H1 (cell line): Measurements from ENCODE around the gene STEAP2. TPM values are rescaled to one million over a fixed set of nuclear protein-coding genes. Genes with fewer than 3 reads are reported as not detected.

ENCODE experiments used
- GABPA ChIP-seq: IDR thresholded peaks from 2 replicates; pipeline ENCODE4 v1.6.1; 2011; ENCODE audit warnings: mild to moderate bottlenecking, low read length, moderate library complexity, borderline replicate concordance; ENCODE audit not compliant: insufficient read depth
- RBBP5 ChIP-seq: IDR thresholded peaks from 2 replicates; pipeline ENCODE4 v1.7.1; 2012; ENCODE audit warnings: low read depth, mild to moderate bottlenecking, inconsistent platforms, low read length, moderate library complexity, borderline replicate concordance
- RXRA ChIP-seq: IDR thresholded peaks from 2 replicates; pipeline ENCODE4 v1.6.1; 2011; ENCODE audit warnings: low read depth, mild to moderate bottlenecking, low read length, moderate library complexity; ENCODE audit not compliant: insufficient read depth
- polyA plus RNA-seq, 7 experiments: library from polyadenylated mRNA; depleted of rRNA in 3 of 7; stranded (reverse) in 5 of 7; unstranded in 2 of 7; fragments of >200 nt in 5 of 7; fragments of 200-250 nt in 2 of 7; gene quantifications; 1 replicate in 5 of 7; 2 replicates in 1 of 7; 4 replicates in 1 of 7; pipeline versions ENCODE4 v1.2.1 to v1.2.3, GENCODE V29; 2011 to 2013; ENCODE audit warnings: missing spikeins in 2 of 7, mixed read lengths in 2 of 7
- total RNA-seq: library from RNA; stranded (reverse); fragmentation: NEBNext Ultra II Directional; extraction: Animal tissue kit (Norgen Biotek cat#: 25700); gene quantifications from 2 replicates; pipeline ENCODE4 v1.2.1, GENCODE V29; 2021

STEAP2 gene
- total and polyA plus RNA-seq, 2 of the 8 experiments (the other 6 are each of a cell fraction or from before 2014, with no cell fraction given), result 13.4 to 18.4 TPM

DNA sequence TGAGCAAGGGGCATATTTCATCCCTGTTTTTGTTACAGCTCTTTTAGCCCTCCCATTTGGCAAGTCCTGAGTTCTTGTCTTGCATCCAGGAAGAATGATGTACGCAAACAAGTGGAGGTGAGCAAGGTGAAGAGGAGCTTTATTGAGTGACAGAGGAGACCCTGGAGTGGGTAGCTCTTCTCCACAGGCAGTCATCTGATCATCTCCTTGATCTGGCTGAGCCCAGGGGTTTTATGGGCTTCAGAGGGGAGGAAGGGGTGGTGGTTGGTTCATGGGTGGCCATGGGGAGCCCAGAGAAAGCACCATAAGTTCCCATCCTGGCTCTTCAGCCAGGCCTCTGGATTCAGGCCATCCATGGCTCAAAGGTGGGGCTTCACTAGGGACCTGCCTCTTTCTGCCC is 35.3 kb upstream of the STEAP2 start (continued):
- TF ChIP-seq GABPA (no peak), RBBP5 (no peak), RXRA (no peak)
